H9 (cell line): ENCODE results near the gene MMAA. TPM values are rescaled to one million over a fixed set of nuclear protein-coding genes. Genes with fewer than 3 reads are reported as not detected.
A peak's percentile ranks its signal among the peaks of the same experiment; 100 is the strongest.
"Not testable (repeated sequence)": the region's sequence is repeated elsewhere in the genome, so short reads cannot be mapped to it uniquely, and the experiment has no call there.

ENCODE experiments used
- DNase-seq: peaks from one replicate; pipeline ENCODE4 v3.0.0-alpha.2; 2017
- H2AFZ ChIP-seq: one replicate; pipeline ENCODE4 v1.6.1; 2013; ENCODE audit warnings: mild to moderate bottlenecking, low read length, control low read depth, moderate library complexity
- H2AK5ac ChIP-seq: 2 replicates; pipeline ENCODE4 v1.6.1; 2013; ENCODE audit warnings: low read length, control low read depth, mixed read lengths; ENCODE audit not compliant: insufficient read length
- H2BK120ac ChIP-seq: one replicate; pipeline ENCODE4 v1.6.1; 2013; ENCODE audit warnings: low read depth, mild to moderate bottlenecking, low read length, control low read depth, inconsistent platforms; ENCODE audit not compliant: poor library complexity, severe bottlenecking
- H2BK12ac ChIP-seq: 2 replicates; pipeline ENCODE4 v1.6.1; 2013; ENCODE audit warnings: low read length, control low read depth, mixed read lengths, low read depth; ENCODE audit not compliant: insufficient read length
- H2BK15ac ChIP-seq: 2 replicates; pipeline ENCODE4 v1.6.1; 2013; ENCODE audit warnings: low read depth, low read length, control low read depth
- H2BK20ac ChIP-seq: one replicate; pipeline ENCODE4 v1.6.1; 2013; ENCODE audit warnings: low read depth, mild to moderate bottlenecking, low read length, control low read depth, inconsistent platforms; ENCODE audit not compliant: poor library complexity, severe bottlenecking
- H2BK5ac ChIP-seq: 2 replicates; pipeline ENCODE4 v1.6.1; 2013; ENCODE audit warnings: low read length, control low read depth, mixed read lengths; ENCODE audit not compliant: insufficient read length
- H3K14ac ChIP-seq: 2 replicates; pipeline ENCODE4 v1.6.1; 2013; ENCODE audit warnings: low read length, control low read depth; ENCODE audit not compliant: insufficient read depth
- H3K18ac ChIP-seq: 2 replicates; pipeline ENCODE4 v1.6.1; 2013; ENCODE audit warnings: low read depth, mild to moderate bottlenecking, mixed read lengths, low read length, control low read depth; ENCODE audit not compliant: insufficient read length
- H3K23ac ChIP-seq: 2 replicates; pipeline ENCODE4 v1.6.1; 2013; ENCODE audit warnings: low read length, control low read depth, mixed read lengths, low read depth; ENCODE audit not compliant: insufficient read length
- H3K23me2 ChIP-seq: 2 replicates; pipeline ENCODE4 v1.6.1; 2013; ENCODE audit warnings: low read depth, mild to moderate bottlenecking, mixed read lengths, low read length, control low read depth; ENCODE audit not compliant: insufficient read length, poor library complexity, severe bottlenecking
- H3K27ac ChIP-seq: 2 replicates; pipeline ENCODE4 v1.5.1; 2013; ENCODE audit warnings: low read length, control low read depth, mixed read lengths, low read depth; ENCODE audit not compliant: insufficient read length
- H3K27me3 ChIP-seq: 2 replicates; pipeline ENCODE4 v1.6.1; 2013; ENCODE audit warnings: low read length, control low read depth, inconsistent platforms; ENCODE audit not compliant: insufficient read depth
- H3K4ac ChIP-seq: 2 replicates; pipeline ENCODE4 v1.6.1; 2013; ENCODE audit warnings: low read depth, mild to moderate bottlenecking, control low read depth, inconsistent platforms, low read length, moderate library complexity
- H3K4me1 ChIP-seq: 2 replicates; pipeline ENCODE4 v1.6.1; 2013; ENCODE audit warnings: low read length, control low read depth, inconsistent platforms; ENCODE audit not compliant: insufficient read depth
- H3K4me2 ChIP-seq: 2 replicates; pipeline ENCODE4 v1.6.1; 2013; ENCODE audit warnings: low read length, control low read depth, mixed read lengths; ENCODE audit not compliant: insufficient read length, insufficient read depth
- H3K56ac ChIP-seq: 2 replicates; pipeline ENCODE4 v1.6.1; 2013; ENCODE audit warnings: low read depth, mild to moderate bottlenecking, mixed read lengths, low read length, control low read depth; ENCODE audit not compliant: insufficient read length
- H3K79me1 ChIP-seq: 2 replicates; pipeline ENCODE4 v1.6.1; 2013; ENCODE audit warnings: low read depth, mild to moderate bottlenecking, moderate library complexity, low read length, control low read depth, inconsistent platforms; ENCODE audit not compliant: insufficient read depth, poor library complexity, severe bottlenecking
- H3K79me2 ChIP-seq: 2 replicates; pipeline ENCODE4 v1.6.1; 2013; ENCODE audit warnings: low read length, control low read depth, inconsistent platforms; ENCODE audit not compliant: insufficient read depth
- H3K9ac ChIP-seq: 2 replicates; pipeline ENCODE4 v1.6.1; 2013; ENCODE audit warnings: low read length, control low read depth, mixed read lengths; ENCODE audit not compliant: insufficient read length; ENCODE audit errors: extremely low read depth
- H3K9me3 ChIP-seq: one replicate; pipeline ENCODE4 v1.6.1; 2013; ENCODE audit warnings: low read depth, low read length, inconsistent platforms; ENCODE audit not compliant: control insufficient read depth
- H3T11ph ChIP-seq: one replicate; pipeline ENCODE4 v1.6.1; 2013; ENCODE audit warnings: mild to moderate bottlenecking, low read length, control low read depth, inconsistent platforms
- H4K20me1 ChIP-seq: one replicate; pipeline ENCODE4 v1.6.1; 2013; ENCODE audit not compliant: control insufficient read depth, insufficient read length, insufficient read depth
- H4K5ac ChIP-seq: 2 replicates; pipeline ENCODE4 v1.6.1; 2013; ENCODE audit warnings: low read depth, mild to moderate bottlenecking, mixed read lengths, low read length, control low read depth; ENCODE audit not compliant: insufficient read length
- H4K8ac ChIP-seq: replicated peaks from 2 replicates; pipeline ENCODE4 v1.6.1; 2013; ENCODE audit warnings: low read length, control low read depth, mixed read lengths, low read depth; ENCODE audit not compliant: insufficient read length
- H4K91ac ChIP-seq: 2 replicates; pipeline ENCODE4 v1.6.1; 2013; ENCODE audit warnings: low read depth, mild to moderate bottlenecking, moderate library complexity, mixed read lengths, low read length, control low read depth; ENCODE audit not compliant: insufficient read length
- H3K27ac Mint-ChIP-seq, 3 experiments: 2 replicates in 2 of 3; 3 replicates in 1 of 3; pipeline ENCODE4 v1.8.0; 2020 to 2021; ENCODE audit warnings: mixed read lengths in 3 of 3, mild to moderate bottlenecking in 1 of 3, moderate library complexity in 1 of 3
- H3K27me3 Mint-ChIP-seq: 2 replicates; pipeline ENCODE4 v1.8.0; 2021; ENCODE audit warnings: low read depth, mild to moderate bottlenecking, moderate library complexity, mixed read lengths
- H3K36me3 Mint-ChIP-seq, 3 experiments: 2 replicates in 2 of 3; 3 replicates in 1 of 3; pipeline ENCODE4 v1.8.0; 2020 to 2021; ENCODE audit warnings: low read depth in 3 of 3, mixed read lengths in 3 of 3; ENCODE audit not compliant: insufficient read depth in 1 of 3
- H3K4me1 Mint-ChIP-seq, 2 experiments: 2 replicates each; pipeline ENCODE4 v1.8.0; 2020; ENCODE audit warnings: mixed read lengths in 2 of 2
- H3K4me3 Mint-ChIP-seq, 2 experiments: 2 replicates in 1 of 2; 3 replicates in 1 of 2; pipeline ENCODE4 v1.8.0; 2020 to 2021; ENCODE audit warnings: mild to moderate bottlenecking in 2 of 2, mixed read lengths in 2 of 2, moderate library complexity in 1 of 2
- H3K9me3 Mint-ChIP-seq, 2 experiments: 2 replicates in 1 of 2; 3 replicates in 1 of 2; pipeline ENCODE4 v1.8.0; 2020; ENCODE audit warnings: mild to moderate bottlenecking in 2 of 2, mixed read lengths in 2 of 2, moderate library complexity in 1 of 2
- WGBS: extraction: QIAGEN DNeasy Blood & Tissue Kit; methylation state at CpG from one replicate; pipeline ENCODE4 v1.1.7; 2013; ENCODE audit warnings: missing lambda C conversion rate, low lambda C conversion rate, mixed read lengths; ENCODE audit not compliant: insufficient read length; ENCODE audit errors: extremely low coverage; 5-methylcytosine and 5-hydroxymethylcytosine counted together
- total RNA-seq: library from RNA; stranded (reverse); gene quantifications from 2 replicates; pipeline ENCODE4 v1.2.1, GENCODE V29; 2021
- TF ChIP-seq, protein P1 (sequence below): fragments of 200-600 bp; sonication (generic); conservative IDR thresholded peaks from 3 replicates; pipeline ENCODE4 v1.8.0; 2021; ENCODE audit warnings: antibody characterized with exemption, mild to moderate bottlenecking

Gene MMAA
- total RNA-seq, 1 experiment from 2014 or later: 3.0 TPM

DNA sequence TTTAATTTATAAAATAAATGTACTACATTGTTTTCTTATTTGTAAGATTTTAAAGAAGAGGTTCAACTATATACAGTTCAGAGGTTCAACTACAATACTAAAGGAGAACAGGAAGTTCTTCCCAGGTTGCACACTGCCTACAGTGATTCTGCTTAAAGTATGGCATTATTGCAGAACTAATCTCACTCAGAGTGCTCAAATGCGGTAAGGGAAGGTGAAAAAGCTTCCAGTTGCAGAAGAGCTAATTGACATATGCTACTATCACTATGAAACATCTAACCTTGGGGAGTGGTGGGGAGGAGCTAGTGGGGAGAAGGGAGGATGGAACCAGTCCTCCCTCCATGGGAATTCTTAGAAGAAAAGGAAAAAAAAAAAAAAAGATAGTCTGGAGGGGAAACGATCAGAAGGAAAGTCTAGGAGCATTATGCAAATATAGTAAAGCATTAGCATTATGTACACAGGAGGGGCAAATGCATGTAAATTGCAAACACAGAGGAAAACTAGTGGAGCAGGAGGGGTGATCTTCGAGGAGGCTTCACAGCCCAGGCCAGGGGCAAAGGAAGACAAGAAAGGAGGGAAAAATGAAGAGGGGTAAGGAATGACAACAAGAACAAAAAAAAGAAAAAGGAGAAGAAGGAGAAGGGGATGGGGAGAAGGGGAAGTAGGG is 32.0 kb upstream of the MMAA start:
- H3K27ac ChIP-seq: no peak overlapping the region
- H3K4me3 Mint-ChIP-seq: no peak overlapping the region

DNA sequence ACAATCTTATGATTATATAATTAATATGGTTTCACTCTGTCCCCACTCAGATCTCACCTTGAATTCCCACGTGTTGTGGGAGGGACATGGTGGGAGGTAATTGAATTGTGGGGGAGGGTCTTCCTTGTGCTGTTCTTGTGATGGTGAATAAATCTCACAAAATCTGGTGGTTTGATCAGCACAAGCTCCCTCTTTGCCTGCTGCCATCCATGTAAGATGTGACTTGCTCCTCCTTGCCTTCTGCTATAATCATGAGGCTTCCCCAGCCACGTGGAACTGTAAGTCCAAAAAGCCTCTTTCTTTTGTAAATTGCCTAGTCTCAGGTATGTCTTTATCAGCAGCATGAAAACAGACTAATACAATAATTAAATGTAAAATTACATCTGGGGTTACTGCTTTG is 29.8 kb upstream of the MMAA start:
- DNase-seq, H2BK12ac ChIP-seq, H3K56ac ChIP-seq, H3K4me1 ChIP-seq, H2AK5ac ChIP-seq, H3K27me3 ChIP-seq, H2AFZ ChIP-seq, H3K27ac Mint-ChIP-seq, H4K20me1 ChIP-seq, H3K23me2 ChIP-seq, H4K8ac ChIP-seq, H3K36me3 Mint-ChIP-seq, H3K14ac ChIP-seq, H3K79me2 ChIP-seq, H3K18ac ChIP-seq, H2BK5ac ChIP-seq, H3T11ph ChIP-seq, H4K91ac ChIP-seq, H2BK120ac ChIP-seq, H2BK15ac ChIP-seq, H3K4me3 Mint-ChIP-seq, H3K9me3 ChIP-seq, H3K27ac ChIP-seq, H3K79me1 ChIP-seq, H3K27me3 Mint-ChIP-seq, H3K4ac ChIP-seq, H2BK20ac ChIP-seq, H3K4me2 ChIP-seq, H3K9me3 Mint-ChIP-seq, H3K9ac ChIP-seq, H4K5ac ChIP-seq, H3K23ac ChIP-seq, H3K4me1 Mint-ChIP-seq: not testable (repeated sequence)
- no CpG with 5 or more reads among the region's 2 CpGs for WGBS

More for the DNA sequence above, 32.0 kb upstream of the MMAA start:
- H3K79me2 ChIP-seq: no peaks in the 10 kb centered on the region
- Mint-ChIP-seq H3K27me3 (no peaks in the 10 kb centered on the region; the same call in 1 of the 2 replicates), H3K36me3 (peaks cover 0 to 4% (median 0%) of the 10 kb centered on the region in 3 experiments; a peak in 1 of 7 replicates), H3K4me1 (peaks cover 6% of the 10 kb centered on the region in 2 experiments), H3K27ac (peak overlapping the region in 1 of 3 experiments; percentile 36; a peak in 1 of 7 replicates), H3K9me3 (peaks cover 7 to 10% of the 10 kb centered on the region in 2 experiments)
- H4K8ac ChIP-seq: no peak overlapping the region
- H2BK12ac ChIP-seq: no peak overlapping the region
- no peak overlapping the region for H2BK120ac ChIP-seq
- no peaks in the 10 kb centered on the region for H3K9me3 ChIP-seq
- no peak overlapping the region for H3T11ph ChIP-seq
- no peak overlapping the region for H3K4ac ChIP-seq
- no peaks in the 10 kb centered on the region for H3K27me3 ChIP-seq
- H3K23me2 ChIP-seq: no peaks in the 10 kb centered on the region
- H2BK20ac ChIP-seq: no peak overlapping the region
- no peak overlapping the region for H2BK5ac ChIP-seq
- no CpG with 5 or more reads among the region's 3 CpGs for WGBS
- H3K4me1 ChIP-seq: no peaks in the 10 kb centered on the region; the same call in 1 of the 2 replicates
- H3K79me1 ChIP-seq: no peaks in the 10 kb centered on the region
- no peak overlapping the region for H2BK15ac ChIP-seq
- H2AK5ac ChIP-seq: no peak overlapping the region
- TF ChIP-seq, protein P1, sequence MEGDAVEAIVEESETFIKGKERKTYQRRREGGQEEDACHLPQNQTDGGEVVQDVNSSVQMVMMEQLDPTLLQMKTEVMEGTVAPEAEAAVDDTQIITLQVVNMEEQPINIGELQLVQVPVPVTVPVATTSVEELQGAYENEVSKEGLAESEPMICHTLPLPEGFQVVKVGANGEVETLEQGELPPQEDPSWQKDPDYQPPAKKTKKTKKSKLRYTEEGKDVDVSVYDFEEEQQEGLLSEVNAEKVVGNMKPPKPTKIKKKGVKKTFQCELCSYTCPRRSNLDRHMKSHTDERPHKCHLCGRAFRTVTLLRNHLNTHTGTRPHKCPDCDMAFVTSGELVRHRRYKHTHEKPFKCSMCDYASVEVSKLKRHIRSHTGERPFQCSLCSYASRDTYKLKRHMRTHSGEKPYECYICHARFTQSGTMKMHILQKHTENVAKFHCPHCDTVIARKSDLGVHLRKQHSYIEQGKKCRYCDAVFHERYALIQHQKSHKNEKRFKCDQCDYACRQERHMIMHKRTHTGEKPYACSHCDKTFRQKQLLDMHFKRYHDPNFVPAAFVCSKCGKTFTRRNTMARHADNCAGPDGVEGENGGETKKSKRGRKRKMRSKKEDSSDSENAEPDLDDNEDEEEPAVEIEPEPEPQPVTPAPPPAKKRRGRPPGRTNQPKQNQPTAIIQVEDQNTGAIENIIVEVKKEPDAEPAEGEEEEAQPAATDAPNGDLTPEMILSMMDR: no peak
- H4K20me1 ChIP-seq: no peaks in the 10 kb centered on the region
- H3K14ac ChIP-seq: no peak overlapping the region
- no peak overlapping the region for H3K9ac ChIP-seq
- no peak overlapping the region for H4K5ac ChIP-seq
- no peak for DNase-seq
- H3K18ac ChIP-seq: no peak overlapping the region
- no peak overlapping the region for H3K23ac ChIP-seq
- no peak overlapping the region for H2AFZ ChIP-seq
- H4K91ac ChIP-seq: no peak overlapping the region
- no peak overlapping the region for H3K56ac ChIP-seq
- H3K4me2 ChIP-seq: no peak overlapping the region
